Activated CD4-positive, alpha-beta T cell treated with anti-CD3 and anti-CD28 coated beads for 4 hours (primary cell): Measurements from ENCODE around the gene LY6G6D.
A peak's percentile ranks its signal among the peaks of the same experiment; 100 is the strongest.

Experiments
- DNase-seq, 2 donors: peaks; one replicate each; pipeline ENCODE4 v3.0.0-alpha.2; 2020

The LY6G6D gene

GRCh38 chr6:31715022-31715958 lies at the start of gene LY6G6D:
Gene LY6G6D, plus strand, starts transcription at chr6:31715348. Its CDS starts 8 bp downstream, at chr6:31715356.
- no peak for DNase-seq

- peak; percentile 97 to 98 for DNase-seq
Measured at GRCh38 chr6:31665501-31666336, 49.4 kb upstream of the LY6G6D start, which contains the start of gene CSNK2B. Gene CSNK2B, plus strand, starts transcription at chr6:31666080. Its CDS starts 752 bp downstream, at chr6:31666832.

GRCh38 chr6:31666337-31666965 lies 48.7 kb upstream of the LY6G6D start:
- DNase-seq, result no peak

- no peak for DNase-seq
Measured at GRCh38 chr6:31669676-31670075, 45.5 kb upstream of the LY6G6D start, which contains the start of gene LY6G5B. Gene LY6G5B, plus strand, starts transcription at chr6:31669976. Its CDS starts 975 bp downstream, at chr6:31670951.

- DNase-seq, result no peak
Measured at GRCh38 chr6:31676322-31676903, 38.7 kb upstream of the LY6G6D start.

GRCh38 chr6:31676904-31677303 lies 38.2 kb upstream of the LY6G6D start:
- DNase-seq, result no peak

- no peak for DNase-seq
Measured at GRCh38 chr6:31677955-31678354, 37.2 kb upstream of the LY6G6D start.

GRCh38 chr6:31680226-31681134 lies 34.7 kb upstream of the LY6G6D start, which contains the start of gene LY6G5C:
Gene LY6G5C, minus strand, starts transcription at chr6:31681067. Its CDS starts 694 bp downstream, at chr6:31680373.
- peak; percentile 59 to 62 for DNase-seq

- peak; percentile 34 to 36 for DNase-seq
Measured at GRCh38 chr6:31681135-31681671, 33.9 kb upstream of the LY6G6D start.

- DNase-seq, result no peak
Measured at GRCh38 chr6:31683591-31683990, 31.6 kb upstream of the LY6G6D start.

GRCh38 chr6:31686483-31686882 lies 28.7 kb upstream of the LY6G6D start:
- DNase-seq, result no peak

GRCh38 chr6:31687321-31687720 lies 27.8 kb upstream of the LY6G6D start:
- DNase-seq, result no peak

GRCh38 chr6:31687860-31688693 lies 27.1 kb upstream of the LY6G6D start:
- DNase-seq, result no peak

GRCh38 chr6:31689249-31690110 lies 25.7 kb upstream of the LY6G6D start:
- no peak for DNase-seq

- DNase-seq, result no peak
Measured at GRCh38 chr6:31690231-31691077, 24.7 kb upstream of the LY6G6D start.

- DNase-seq, result no peak
Measured at GRCh38 chr6:31691078-31691463, 24.1 kb upstream of the LY6G6D start.

GRCh38 chr6:31691564-31692108 lies 23.5 kb upstream of the LY6G6D start:
- no peak for DNase-seq

- DNase-seq, result no peak
Measured at GRCh38 chr6:31692353-31692752, 22.8 kb upstream of the LY6G6D start.
